ENCODE data around the gene SIRT1. TPM values are rescaled to one million over a fixed set of nuclear protein-coding genes. Genes with fewer than 3 reads are reported as not detected.

SIRT1 gene
- total and polyA plus RNA-seq, 2 donors (not counting 3 experiments of a cell fraction or from before 2014, with no cell fraction given) = 3.7 to 14.8 TPM

DNA sequence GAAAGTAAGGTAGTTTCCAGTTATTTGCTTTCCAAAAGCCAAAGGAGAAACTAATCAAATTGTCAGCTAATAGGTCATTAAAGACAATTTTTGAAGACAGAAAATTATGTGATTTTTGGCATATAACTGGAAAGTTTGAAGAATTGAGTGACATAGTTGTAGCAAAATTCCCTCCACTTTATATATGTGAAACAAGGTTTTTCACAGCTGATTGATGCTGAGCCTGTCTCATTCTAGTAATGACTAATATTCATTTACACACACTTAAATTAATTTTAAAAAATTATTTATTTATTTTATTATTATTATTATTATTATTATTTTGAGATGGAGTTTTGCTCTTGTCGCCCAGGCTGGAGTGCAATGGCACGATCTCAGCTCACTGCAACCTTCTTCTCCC, 16.3 kb upstream of the SIRT1 start:
- Histone ChIP-seq H2AFZ (ENCODE audit: low read depth, low read length) (no peak overlapping the region), H3K27me3 (ENCODE audit: control insufficient read depth in 2 of 2, insufficient read depth in 2 of 2, low read length in 2 of 2) (no peaks in the 10 kb centered on the region), H3K79me2 (ENCODE audit: control insufficient read depth, insufficient read depth, low read length) (no peaks in the 10 kb centered on the region), H3K4me2 (ENCODE audit: insufficient read depth, low read length) (no peak overlapping the region), H4K20me1 (replicated peaks; ENCODE audit: control insufficient read depth, extremely low read depth, insufficient read depth, low read length) (no peaks in the 10 kb centered on the region), H3K4me1 (ENCODE audit: control insufficient read depth, extremely low read depth, insufficient read depth, low read length) (no peaks in the 10 kb centered on the region), H3K36me3 (ENCODE audit: control insufficient read depth in 2 of 2, extremely low read depth in 1 of 2, insufficient read depth in 2 of 2, low read length in 2 of 2) (no peaks in the 10 kb centered on the region), H3K27ac (ENCODE audit: insufficient read depth, low read depth, low read length) (no peak overlapping the region), H3K9ac (replicated peaks; ENCODE audit: extremely low read depth, insufficient read depth, low read length) (no peak overlapping the region), H3K4me3 (replicated peaks in 1 of 3; ENCODE audit: insufficient read depth in 1 of 3, low read depth in 1 of 3, low read length in 3 of 3) (no peak overlapping the region), H3K9me3 (replicated peaks; ENCODE audit: control insufficient read depth, insufficient read depth, low read length) (no peaks in the 10 kb centered on the region), H3K9me1 (replicated peaks; ENCODE audit: control insufficient read depth, extremely low read depth, insufficient read depth, low read length) (no peaks in the 10 kb centered on the region)
- FAIRE-seq = no peak
- intact Hi-C loops (cut with micrococcal nuclease) (no loop called here), dilution Hi-C loops (cut with MboI; ENCODE audit: extremely low pct_ligation_motif_present, low sequenced_read_pairs) (no loop called here)
- POLR2A ChIA-PET = no interaction called here
- TF ChIP-seq POLR2A (IDR thresholded peaks at IDR 0.05; ENCODE audit: low read depth, low read length) = no peak
- TF ChIP-seq GATA2 (IDR thresholded peaks at IDR 0.05; ENCODE audit: insufficient read depth, insufficient read length, low read depth, low read length) = no peak
- no peak for TF ChIP-seq FOS (IDR thresholded peaks at IDR 0.05; ENCODE audit: borderline replicate concordance, insufficient read depth, low read length)
- no peak for TF ChIP-seq MYC (IDR thresholded peaks at IDR 0.05; ENCODE audit: low read depth, low read length)
- no peak for TF ChIP-seq JUN (IDR thresholded peaks at IDR 0.05; ENCODE audit: borderline replicate concordance, insufficient read depth, insufficient read length, low read depth)
- TF ChIP-seq, protein P1, sequence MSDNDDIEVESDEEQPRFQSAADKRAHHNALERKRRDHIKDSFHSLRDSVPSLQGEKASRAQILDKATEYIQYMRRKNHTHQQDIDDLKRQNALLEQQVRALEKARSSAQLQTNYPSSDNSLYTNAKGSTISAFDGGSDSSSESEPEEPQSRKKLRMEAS (IDR thresholded peaks at IDR 0.05; ENCODE audit: insufficient read depth, insufficient read length) = no peak
- TF ChIP-seq, protein P2, sequence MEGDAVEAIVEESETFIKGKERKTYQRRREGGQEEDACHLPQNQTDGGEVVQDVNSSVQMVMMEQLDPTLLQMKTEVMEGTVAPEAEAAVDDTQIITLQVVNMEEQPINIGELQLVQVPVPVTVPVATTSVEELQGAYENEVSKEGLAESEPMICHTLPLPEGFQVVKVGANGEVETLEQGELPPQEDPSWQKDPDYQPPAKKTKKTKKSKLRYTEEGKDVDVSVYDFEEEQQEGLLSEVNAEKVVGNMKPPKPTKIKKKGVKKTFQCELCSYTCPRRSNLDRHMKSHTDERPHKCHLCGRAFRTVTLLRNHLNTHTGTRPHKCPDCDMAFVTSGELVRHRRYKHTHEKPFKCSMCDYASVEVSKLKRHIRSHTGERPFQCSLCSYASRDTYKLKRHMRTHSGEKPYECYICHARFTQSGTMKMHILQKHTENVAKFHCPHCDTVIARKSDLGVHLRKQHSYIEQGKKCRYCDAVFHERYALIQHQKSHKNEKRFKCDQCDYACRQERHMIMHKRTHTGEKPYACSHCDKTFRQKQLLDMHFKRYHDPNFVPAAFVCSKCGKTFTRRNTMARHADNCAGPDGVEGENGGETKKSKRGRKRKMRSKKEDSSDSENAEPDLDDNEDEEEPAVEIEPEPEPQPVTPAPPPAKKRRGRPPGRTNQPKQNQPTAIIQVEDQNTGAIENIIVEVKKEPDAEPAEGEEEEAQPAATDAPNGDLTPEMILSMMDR (IDR thresholded peaks at IDR 0.05; ENCODE audit: extremely low read depth in 1 of 2, insufficient read depth in 1 of 2, low read depth in 1 of 2, low read length in 2 of 2) = no peak
- TF ChIP-seq EZH2 (IDR thresholded peaks at IDR 0.05; ENCODE audit: borderline replicate concordance, low read depth, low read length, severe bottlenecking) = no peak
- TF ChIP-seq POLR2AphosphoS5 (IDR thresholded peaks at IDR 0.05; ENCODE audit: insufficient read depth, low read depth, low read length) = no peak
- CTCF ChIA-PET = interaction anchor here (0.8 to 2.0 kb wide), 4 partner anchors 13 to 937 kb away, joined by 3 to 9 read pairs (median 3); partner anchors contain the start of gene SIRT1
- BruUV-seq (replicated peaks) = no TSS peak
- DNase-seq (ENCODE audit: low read depth, low spot score) = no peak

Measured in endothelial cell of umbilical vein (primary cell).